Measurements from ENCODE around the gene WWC1. TPM values are rescaled to one million over a fixed set of nuclear protein-coding genes. Genes with fewer than 3 reads are reported as not detected.

The WWC1 gene
- total RNA-seq, 2 experiments from 2014 or later, result 1.0 to 1.3 TPM

DNA sequence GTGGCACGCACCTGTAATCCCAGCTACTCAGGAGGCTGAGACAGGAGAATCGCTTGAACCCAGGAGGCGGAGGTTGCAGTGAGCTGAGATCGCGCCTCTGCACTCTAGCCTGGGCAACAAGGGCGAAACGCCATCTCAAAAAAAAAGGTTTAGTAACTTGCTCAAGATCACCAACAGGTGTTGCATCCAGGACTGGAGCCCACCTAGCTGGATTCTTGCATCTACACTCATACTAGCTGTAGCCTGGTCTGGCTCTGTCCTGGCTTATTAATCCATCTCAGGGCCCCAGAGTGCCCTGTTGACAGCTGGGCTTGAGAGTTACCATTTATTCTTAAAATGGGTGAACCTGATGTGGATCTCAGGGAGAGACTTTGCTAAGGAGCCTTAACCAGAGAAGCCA lies 7.5 kb downstream of the WWC1 start:
- peaks cover 3 to 13% of the 10 kb centered on the region in 2 experiments for H3K27me3 ChIP-seq (ENCODE audit: control insufficient read depth in 1 of 2, insufficient read depth in 2 of 2, low read length in 2 of 2)
- H3K4me1 Mint-ChIP-seq (ENCODE audit: low read depth), result no peaks in the 10 kb centered on the region
- intact Hi-C loops (cut with DNase I, micrococcal nuclease), result no loop called here
- H3K9me3 ChIP-seq (ENCODE audit: control insufficient read depth in 1 of 2, insufficient read depth in 1 of 2, low read length in 2 of 2), result no peaks in the 10 kb centered on the region
- H3K9me3 Mint-ChIP-seq, result no peaks in the 10 kb centered on the region
- H3K27ac Mint-ChIP-seq, result no peak overlapping the region
- no peaks in the 10 kb centered on the region for H3K36me3 ChIP-seq (ENCODE audit: insufficient read depth, low read length)
- ChIA-PET POLR2A (no interaction called here), CTCF (no interaction called here)
- no peaks in the 10 kb centered on the region for H3K4me1 ChIP-seq (ENCODE audit: insufficient read depth, low read length)
- no peak overlapping the region for H3K4me3 Mint-ChIP-seq
- no peak overlapping the region for H3K27ac ChIP-seq (ENCODE audit: low read depth in 1 of 2, low read length in 2 of 2)
- no peak for DNase-seq
- H3K36me3 Mint-ChIP-seq (ENCODE audit: low read depth), result no peaks in the 10 kb centered on the region
- ATAC-seq (ENCODE audit: poor library complexity), result no peak
- TF ChIP-seq, protein P1, sequence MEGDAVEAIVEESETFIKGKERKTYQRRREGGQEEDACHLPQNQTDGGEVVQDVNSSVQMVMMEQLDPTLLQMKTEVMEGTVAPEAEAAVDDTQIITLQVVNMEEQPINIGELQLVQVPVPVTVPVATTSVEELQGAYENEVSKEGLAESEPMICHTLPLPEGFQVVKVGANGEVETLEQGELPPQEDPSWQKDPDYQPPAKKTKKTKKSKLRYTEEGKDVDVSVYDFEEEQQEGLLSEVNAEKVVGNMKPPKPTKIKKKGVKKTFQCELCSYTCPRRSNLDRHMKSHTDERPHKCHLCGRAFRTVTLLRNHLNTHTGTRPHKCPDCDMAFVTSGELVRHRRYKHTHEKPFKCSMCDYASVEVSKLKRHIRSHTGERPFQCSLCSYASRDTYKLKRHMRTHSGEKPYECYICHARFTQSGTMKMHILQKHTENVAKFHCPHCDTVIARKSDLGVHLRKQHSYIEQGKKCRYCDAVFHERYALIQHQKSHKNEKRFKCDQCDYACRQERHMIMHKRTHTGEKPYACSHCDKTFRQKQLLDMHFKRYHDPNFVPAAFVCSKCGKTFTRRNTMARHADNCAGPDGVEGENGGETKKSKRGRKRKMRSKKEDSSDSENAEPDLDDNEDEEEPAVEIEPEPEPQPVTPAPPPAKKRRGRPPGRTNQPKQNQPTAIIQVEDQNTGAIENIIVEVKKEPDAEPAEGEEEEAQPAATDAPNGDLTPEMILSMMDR (IDR thresholded peaks at IDR 0.05), result no peak
- H3K27me3 Mint-ChIP-seq, result peaks cover 14% of the 10 kb centered on the region
- H3K4me3 ChIP-seq (ENCODE audit: low read length), result no peak overlapping the region

- H3K27me3 ChIP-seq (ENCODE audit: control insufficient read depth in 1 of 2, insufficient read depth in 2 of 2, low read length in 2 of 2), result peaks cover 1 to 9% of the 10 kb centered on the region in 2 experiments
- TF ChIP-seq, protein P1 (IDR thresholded peaks at IDR 0.05), result no peak
Measured at GRCh38 chr5:168299372-168299771, 7.9 kb downstream of the WWC1 start.

DNA sequence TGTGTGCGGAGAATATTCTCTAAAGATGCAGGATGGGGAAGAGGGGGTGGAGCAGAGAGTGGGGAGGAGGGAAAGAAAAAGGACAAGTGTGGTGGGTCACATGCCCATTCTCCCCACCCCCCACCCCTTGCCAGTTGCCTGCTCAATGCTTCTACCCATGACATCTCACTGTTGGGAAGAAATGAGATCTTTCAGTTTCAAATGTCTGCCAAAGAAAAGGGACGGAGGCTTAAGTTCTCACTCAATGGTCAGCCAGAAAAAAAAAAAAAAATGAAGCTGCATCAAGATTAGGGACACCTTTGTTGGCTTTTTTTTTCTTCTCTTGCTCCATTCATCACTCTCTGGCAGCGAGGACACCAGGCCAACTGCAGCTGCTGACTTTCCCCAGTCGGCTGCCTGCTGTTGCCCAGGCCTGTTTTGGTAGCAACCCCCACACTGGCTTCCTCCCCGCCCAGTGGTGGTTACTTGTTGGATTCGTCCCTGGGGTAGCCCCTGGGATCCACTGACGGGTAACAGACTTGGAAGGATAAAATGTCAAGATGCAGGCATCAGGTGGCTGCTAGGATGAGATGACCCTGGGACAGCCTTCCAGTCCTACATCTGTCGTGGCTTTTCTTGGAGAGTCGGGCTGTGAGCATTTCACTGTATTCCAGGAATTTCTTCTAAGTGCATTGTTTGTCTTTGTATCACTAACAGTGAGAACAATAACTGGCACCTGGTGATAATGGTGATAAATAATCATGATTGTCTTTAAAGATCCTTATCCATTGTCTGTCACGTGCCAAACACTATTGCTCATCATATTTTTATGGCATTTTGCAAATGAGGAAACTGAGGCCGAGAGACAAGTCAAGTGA lies 9.1 kb downstream of the WWC1 start:
- ATAC-seq (ENCODE audit: poor library complexity) (no peak), DNase-seq (no peak)
- ChIA-PET CTCF (no interaction called here), POLR2A (no interaction called here)
- no peak overlapping the region for H3K4me3 Mint-ChIP-seq
- H3K9me3 ChIP-seq (ENCODE audit: control insufficient read depth in 1 of 2, insufficient read depth in 1 of 2, low read length in 2 of 2), result no peaks in the 10 kb centered on the region
- H3K27me3 Mint-ChIP-seq, result no peaks in the 10 kb centered on the region
- intact Hi-C loops (cut with DNase I, micrococcal nuclease), result no loop called here
- H3K27me3 ChIP-seq (ENCODE audit: control insufficient read depth in 1 of 2, insufficient read depth in 2 of 2, low read length in 2 of 2), result no peaks in the 10 kb centered on the region
- no peaks in the 10 kb centered on the region for H3K9me3 Mint-ChIP-seq
- H3K36me3 ChIP-seq (ENCODE audit: insufficient read depth, low read length), result no peaks in the 10 kb centered on the region
- no peak overlapping the region for H3K4me3 ChIP-seq (ENCODE audit: low read length)
- H3K4me1 Mint-ChIP-seq (ENCODE audit: low read depth), result no peaks in the 10 kb centered on the region
- no peak overlapping the region for H3K27ac Mint-ChIP-seq
- no peaks in the 10 kb centered on the region for H3K36me3 Mint-ChIP-seq (ENCODE audit: low read depth)
- H3K4me1 ChIP-seq (ENCODE audit: insufficient read depth, low read length), result no peaks in the 10 kb centered on the region
- TF ChIP-seq, protein P1 (IDR thresholded peaks at IDR 0.05), result no peak
- no peak overlapping the region for H3K27ac ChIP-seq (ENCODE audit: low read depth in 1 of 2, low read length in 2 of 2)

More at GRCh38 chr5:168299372-168299771, 7.9 kb downstream of the WWC1 start:
- H3K27ac ChIP-seq (ENCODE audit: low read depth in 1 of 2, low read length in 2 of 2), result no peak overlapping the region
- DNase-seq, result no peak
- no peaks in the 10 kb centered on the region for H3K4me1 ChIP-seq (ENCODE audit: insufficient read depth, low read length)
- no peaks in the 10 kb centered on the region for H3K36me3 Mint-ChIP-seq (ENCODE audit: low read depth)
- no peak overlapping the region for H3K4me3 ChIP-seq (ENCODE audit: low read length)
- ChIA-PET CTCF (no interaction called here), POLR2A (no interaction called here)
- H3K9me3 ChIP-seq (ENCODE audit: control insufficient read depth in 1 of 2, insufficient read depth in 1 of 2, low read length in 2 of 2), result no peaks in the 10 kb centered on the region
- ATAC-seq (ENCODE audit: poor library complexity), result no peak
- no peak overlapping the region for H3K27ac Mint-ChIP-seq
- H3K27me3 Mint-ChIP-seq, result peaks cover 10% of the 10 kb centered on the region
- H3K36me3 ChIP-seq (ENCODE audit: insufficient read depth, low read length), result no peaks in the 10 kb centered on the region
- intact Hi-C loops (cut with DNase I, micrococcal nuclease), result no loop called here
- H3K4me3 Mint-ChIP-seq, result no peak overlapping the region
- no peaks in the 10 kb centered on the region for H3K4me1 Mint-ChIP-seq (ENCODE audit: low read depth)
- no peaks in the 10 kb centered on the region for H3K9me3 Mint-ChIP-seq
